Right hindlimb (tissue), 1 donor: ENCODE results near the gene PAPPA.

Experiments used
- DNase-seq: peaks from one replicate; pipeline ENCODE4 v3.0.0-alpha.2; 2018

The PAPPA gene

GRCh38 chr9:116187570-116188170 is 34.1 kb downstream of the PAPPA start:
- DNase-seq: no peak

- no peak for DNase-seq
Observed at GRCh38 chr9:116189683-116190082, 36.1 kb downstream of the PAPPA start.

- no peak for DNase-seq
Observed at GRCh38 chr9:116190637-116191396, 37.2 kb downstream of the PAPPA start.

GRCh38 chr9:116191576-116192415 is 38.2 kb downstream of the PAPPA start:
- no peak for DNase-seq

GRCh38 chr9:116193636-116194035 is 40.0 kb downstream of the PAPPA start:
- no peak for DNase-seq

- DNase-seq: no peak
Observed at GRCh38 chr9:116196806-116197205, 43.2 kb downstream of the PAPPA start.

- DNase-seq: no peak
Observed at GRCh38 chr9:116198344-116198743, 44.8 kb downstream of the PAPPA start.

GRCh38 chr9:116202219-116202912 is 48.8 kb downstream of the PAPPA start:
- DNase-seq: no peak

- no peak for DNase-seq
Observed at GRCh38 chr9:116204252-116204882, 50.8 kb downstream of the PAPPA start.

GRCh38 chr9:116207371-116208111 is 54.0 kb downstream of the PAPPA start:
- no peak for DNase-seq

- DNase-seq: no peak
Observed at GRCh38 chr9:116208417-116209232, 55.0 kb downstream of the PAPPA start.

- no peak for DNase-seq
Observed at GRCh38 chr9:116209414-116210116, 56.0 kb downstream of the PAPPA start.

- DNase-seq: no peak
Observed at GRCh38 chr9:116212986-116213692, 59.5 kb downstream of the PAPPA start.

- DNase-seq: no peak
Observed at GRCh38 chr9:116213693-116214047, 60.1 kb downstream of the PAPPA start.

GRCh38 chr9:116218399-116218798 is 64.8 kb downstream of the PAPPA start:
- DNase-seq: no peak

- DNase-seq: no peak
Observed at GRCh38 chr9:116219686-116220085, 66.1 kb downstream of the PAPPA start.

- DNase-seq: no peak
Observed at GRCh38 chr9:116223926-116224325, 70.3 kb downstream of the PAPPA start.

- no peak for DNase-seq
Observed at GRCh38 chr9:116230051-116230632, 76.6 kb downstream of the PAPPA start.

GRCh38 chr9:116232424-116233159 is 79.0 kb downstream of the PAPPA start:
- no peak for DNase-seq
